NCI-H2196 (cell line): ENCODE measurements around the gene ATMIN.

Experiments used
- DNase-seq: peaks from one replicate; lab custom pipeline; 2025; ENCODE audit not compliant: unreplicated experiment; lab: John Stamatoyannopoulos, UW

ATMIN gene, protein sequence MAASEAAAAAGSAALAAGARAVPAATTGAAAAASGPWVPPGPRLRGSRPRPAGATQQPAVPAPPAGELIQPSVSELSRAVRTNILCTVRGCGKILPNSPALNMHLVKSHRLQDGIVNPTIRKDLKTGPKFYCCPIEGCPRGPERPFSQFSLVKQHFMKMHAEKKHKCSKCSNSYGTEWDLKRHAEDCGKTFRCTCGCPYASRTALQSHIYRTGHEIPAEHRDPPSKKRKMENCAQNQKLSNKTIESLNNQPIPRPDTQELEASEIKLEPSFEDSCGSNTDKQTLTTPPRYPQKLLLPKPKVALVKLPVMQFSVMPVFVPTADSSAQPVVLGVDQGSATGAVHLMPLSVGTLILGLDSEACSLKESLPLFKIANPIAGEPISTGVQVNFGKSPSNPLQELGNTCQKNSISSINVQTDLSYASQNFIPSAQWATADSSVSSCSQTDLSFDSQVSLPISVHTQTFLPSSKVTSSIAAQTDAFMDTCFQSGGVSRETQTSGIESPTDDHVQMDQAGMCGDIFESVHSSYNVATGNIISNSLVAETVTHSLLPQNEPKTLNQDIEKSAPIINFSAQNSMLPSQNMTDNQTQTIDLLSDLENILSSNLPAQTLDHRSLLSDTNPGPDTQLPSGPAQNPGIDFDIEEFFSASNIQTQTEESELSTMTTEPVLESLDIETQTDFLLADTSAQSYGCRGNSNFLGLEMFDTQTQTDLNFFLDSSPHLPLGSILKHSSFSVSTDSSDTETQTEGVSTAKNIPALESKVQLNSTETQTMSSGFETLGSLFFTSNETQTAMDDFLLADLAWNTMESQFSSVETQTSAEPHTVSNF

DNA sequence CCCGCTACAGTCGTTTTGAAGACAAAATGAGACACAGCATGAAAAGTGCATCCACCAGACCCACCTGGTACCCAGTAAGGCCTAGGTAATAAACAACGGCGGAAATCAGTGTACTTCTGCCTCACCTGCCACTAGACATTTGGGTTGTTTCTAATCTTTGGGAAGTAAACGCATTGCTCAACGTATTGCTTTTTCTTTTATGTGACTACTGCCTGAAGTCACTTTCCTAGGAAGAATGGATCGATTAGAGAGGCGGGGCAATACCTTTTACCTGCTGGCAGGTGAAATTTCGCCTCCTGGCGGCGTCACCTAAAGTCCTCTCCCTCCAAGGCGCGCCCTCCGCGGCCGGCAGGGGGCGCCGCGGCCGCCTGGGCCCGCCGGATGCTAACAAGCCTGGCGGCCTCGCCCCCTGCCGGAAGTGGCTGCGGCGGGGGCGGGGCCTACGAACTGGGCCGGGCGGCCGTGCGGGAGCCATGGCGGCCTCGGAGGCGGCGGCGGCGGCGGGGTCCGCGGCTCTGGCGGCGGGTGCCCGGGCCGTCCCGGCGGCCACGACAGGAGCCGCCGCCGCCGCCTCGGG lies at the start of gene ATMIN:
ATMIN (plus strand) TSS at position 445 of the 577 bp plus-strand sequence; CDS start at position 474, 29 bp downstream.
- peak; percentile 83 for DNase-seq

DNA sequence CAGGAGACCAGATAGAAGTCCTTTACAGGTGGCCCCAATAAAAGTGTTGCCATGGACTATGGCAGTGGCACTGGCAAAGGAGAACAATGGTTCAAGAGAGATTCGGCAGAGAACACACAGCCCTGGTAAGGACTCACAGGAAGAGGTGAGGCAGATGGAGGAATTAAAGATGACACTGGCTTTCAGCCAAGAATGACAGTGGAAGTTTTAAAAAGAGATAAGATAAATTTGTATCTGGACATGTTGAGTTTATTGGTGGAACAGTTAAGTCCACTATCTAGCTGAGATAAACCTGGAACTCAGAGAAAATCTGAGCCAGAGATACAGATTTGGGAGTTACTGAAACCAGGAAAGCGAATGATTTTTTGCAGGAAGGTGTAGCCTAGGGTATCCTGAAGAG lies 49.1 kb upstream of the ATMIN start:
- no peak for DNase-seq

DNA sequence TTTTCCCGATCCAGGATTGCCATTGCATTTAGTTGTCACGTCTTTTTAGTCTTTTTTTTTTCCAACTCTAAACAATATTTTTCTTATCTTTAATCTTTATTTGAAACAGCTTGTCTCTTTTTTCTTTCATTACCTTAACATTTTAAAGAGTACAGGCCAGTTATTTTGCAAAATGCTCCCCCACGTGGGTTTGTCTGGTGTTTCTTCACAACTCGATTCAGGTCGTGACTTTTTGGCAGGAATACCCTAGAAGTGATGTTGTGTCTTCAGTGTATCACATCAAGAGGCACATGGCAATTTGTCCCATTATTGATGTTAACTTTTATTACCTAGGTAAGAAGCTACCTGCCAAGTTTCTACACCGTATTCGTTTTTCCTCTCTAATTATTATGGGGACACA lies 46.9 kb upstream of the ATMIN start:
- no peak for DNase-seq

DNA sequence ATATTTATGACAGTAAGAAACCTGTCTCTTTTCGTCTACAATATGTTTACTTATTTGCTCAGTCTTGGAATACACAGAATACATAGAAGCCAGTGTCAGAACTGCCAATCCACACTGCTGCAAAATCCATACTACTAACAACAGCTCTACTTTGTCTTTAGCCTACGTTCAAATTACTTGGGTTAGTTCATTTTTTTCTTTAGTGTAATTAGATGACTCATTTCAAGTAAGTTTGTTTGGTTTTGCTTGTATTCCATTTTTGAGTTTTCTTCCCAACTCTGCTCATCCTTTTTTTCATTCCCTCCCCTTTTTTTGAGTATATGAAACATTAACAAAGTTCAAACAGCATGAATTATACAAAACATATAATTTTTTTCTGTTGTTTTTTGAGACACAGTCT lies 45.8 kb upstream of the ATMIN start:
- no peak for DNase-seq

GRCh38 chr16:80990577-80990976 lies 45.1 kb upstream of the ATMIN start:
- no peak for DNase-seq

DNA sequence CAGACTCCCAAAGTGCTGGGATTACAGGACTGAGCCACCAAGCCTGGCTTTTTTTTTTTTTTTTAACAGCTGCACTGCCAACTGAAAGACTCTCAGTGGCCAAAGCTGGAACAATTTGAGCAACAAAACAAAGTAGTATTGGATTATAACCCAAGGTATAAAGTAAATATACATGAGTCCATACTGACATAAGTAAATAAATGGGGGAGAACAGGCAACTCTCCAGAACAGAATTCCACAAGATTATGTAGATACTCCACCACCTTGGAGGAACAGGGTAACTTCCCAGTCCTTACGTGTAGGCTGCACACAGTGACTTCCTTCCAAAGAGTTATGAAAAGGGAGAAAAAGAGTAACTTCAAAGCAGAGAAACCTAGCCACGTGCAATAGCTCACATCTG lies 44.7 kb upstream of the ATMIN start:
- no peak for DNase-seq

DNA sequence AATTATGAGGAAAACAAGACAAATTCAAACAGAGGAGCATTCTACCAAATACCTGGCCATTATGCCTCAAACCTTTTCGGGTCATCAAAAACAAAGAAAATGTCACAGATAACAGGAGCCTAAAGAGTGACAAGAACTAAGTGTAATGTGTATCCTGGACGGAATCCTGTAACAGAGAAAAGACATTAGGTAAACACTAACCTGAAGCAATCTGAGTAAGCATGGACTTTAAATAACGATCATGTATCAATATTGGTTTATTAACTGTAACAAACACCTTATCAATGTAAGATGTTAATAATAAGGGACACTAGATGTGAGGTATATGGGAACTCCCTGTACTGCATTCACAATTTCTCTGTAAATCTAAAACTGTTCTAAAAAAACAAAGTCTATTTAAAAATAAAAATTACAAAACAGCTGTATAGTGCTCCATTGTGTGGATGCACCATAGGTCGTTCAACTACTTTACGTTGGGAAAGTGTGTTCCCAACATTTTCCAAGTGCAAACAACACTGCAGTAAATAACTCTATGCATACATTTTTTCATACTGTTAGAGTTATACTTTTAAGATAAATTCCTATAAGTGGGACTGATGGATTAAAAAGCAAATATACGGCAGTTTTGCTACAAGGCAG lies 43.7 kb upstream of the ATMIN start:
- DNase-seq = no peak

GRCh38 chr16:80992676-80993293 lies 42.9 kb upstream of the ATMIN start:
- no peak for DNase-seq

GRCh38 chr16:80993307-80993706 lies 42.3 kb upstream of the ATMIN start:
- no peak for DNase-seq

- no peak for DNase-seq
Observed at GRCh38 chr16:80993834-80994233, 41.8 kb upstream of the ATMIN start.

- no peak for DNase-seq
Observed at GRCh38 chr16:80994451-80994850, 41.2 kb upstream of the ATMIN start.

DNA sequence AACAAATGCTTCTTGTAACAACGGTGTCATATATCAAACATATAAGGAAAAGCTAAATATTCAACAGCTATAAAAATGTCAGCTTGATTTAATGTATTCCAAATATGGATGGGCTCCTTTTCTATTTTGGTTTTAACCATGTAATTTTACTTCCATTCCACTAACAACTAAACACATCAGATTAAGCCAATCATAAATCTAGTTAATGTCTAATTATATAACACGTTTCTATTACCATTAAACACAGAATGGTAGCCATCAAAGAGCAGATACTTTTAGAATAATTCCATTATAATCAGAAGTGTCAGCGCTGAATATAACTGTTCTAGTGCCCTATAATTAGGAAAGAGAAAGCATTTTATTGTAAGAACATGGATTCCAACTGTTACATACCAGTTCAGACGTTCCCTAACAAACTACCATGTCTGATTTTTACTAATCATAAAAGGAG lies 38.9 kb upstream of the ATMIN start:
- DNase-seq = no peak

DNA sequence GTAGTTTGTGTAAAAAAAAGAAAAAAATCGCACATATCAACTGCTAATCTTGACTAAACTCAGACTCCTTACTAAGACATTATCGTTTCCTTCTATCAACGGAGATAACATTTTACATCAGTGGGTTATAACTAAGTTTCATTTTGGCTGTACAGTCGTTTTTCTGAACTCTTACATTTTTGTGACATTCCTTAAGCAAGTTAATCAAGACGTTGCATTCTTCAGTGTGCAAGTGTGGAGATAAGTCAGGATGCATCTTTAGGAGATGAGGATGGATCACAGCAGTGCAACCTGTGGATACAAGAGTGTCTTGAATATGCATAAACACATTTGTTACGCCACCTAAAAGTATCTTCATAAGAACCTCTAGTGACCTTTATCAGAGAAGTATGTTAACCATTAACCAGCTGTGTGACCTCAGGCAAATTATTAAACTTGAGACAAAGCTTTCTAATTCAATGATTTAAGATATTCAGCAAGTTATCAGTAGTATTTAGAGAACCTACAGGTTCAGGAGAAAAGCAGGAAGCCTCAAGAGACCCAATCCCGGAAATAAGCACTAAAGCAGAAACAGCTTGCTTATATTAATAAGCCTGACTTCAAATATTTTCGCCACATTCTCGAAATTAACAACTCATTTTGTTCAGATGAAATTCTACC lies 38.4 kb upstream of the ATMIN start:
- DNase-seq = no peak

GRCh38 chr16:80997964-80998620 lies 37.5 kb upstream of the ATMIN start:
- DNase-seq = no peak

GRCh38 chr16:81000873-81001272 lies 34.8 kb upstream of the ATMIN start:
- DNase-seq = no peak

GRCh38 chr16:81001330-81001729 lies 34.3 kb upstream of the ATMIN start:
- no peak for DNase-seq

DNA sequence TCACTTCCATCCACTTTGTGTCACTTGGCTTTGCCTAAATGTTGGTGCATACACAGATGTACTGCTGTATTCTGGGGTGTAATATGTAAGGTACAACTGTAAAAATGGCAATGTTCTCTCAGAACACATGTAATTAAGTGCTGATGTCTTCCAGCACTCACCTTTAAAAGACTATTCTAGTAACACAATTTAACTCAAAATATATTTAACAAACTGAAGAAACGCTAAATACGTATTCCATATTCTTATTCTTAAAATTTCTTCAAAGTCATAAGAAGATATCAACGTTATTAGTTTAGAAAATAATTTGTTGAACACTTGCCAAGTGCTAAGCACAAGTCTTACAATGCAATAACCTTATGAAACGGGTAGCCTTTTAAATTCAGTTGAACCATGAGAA lies 32.6 kb upstream of the ATMIN start:
- no peak for DNase-seq

DNA sequence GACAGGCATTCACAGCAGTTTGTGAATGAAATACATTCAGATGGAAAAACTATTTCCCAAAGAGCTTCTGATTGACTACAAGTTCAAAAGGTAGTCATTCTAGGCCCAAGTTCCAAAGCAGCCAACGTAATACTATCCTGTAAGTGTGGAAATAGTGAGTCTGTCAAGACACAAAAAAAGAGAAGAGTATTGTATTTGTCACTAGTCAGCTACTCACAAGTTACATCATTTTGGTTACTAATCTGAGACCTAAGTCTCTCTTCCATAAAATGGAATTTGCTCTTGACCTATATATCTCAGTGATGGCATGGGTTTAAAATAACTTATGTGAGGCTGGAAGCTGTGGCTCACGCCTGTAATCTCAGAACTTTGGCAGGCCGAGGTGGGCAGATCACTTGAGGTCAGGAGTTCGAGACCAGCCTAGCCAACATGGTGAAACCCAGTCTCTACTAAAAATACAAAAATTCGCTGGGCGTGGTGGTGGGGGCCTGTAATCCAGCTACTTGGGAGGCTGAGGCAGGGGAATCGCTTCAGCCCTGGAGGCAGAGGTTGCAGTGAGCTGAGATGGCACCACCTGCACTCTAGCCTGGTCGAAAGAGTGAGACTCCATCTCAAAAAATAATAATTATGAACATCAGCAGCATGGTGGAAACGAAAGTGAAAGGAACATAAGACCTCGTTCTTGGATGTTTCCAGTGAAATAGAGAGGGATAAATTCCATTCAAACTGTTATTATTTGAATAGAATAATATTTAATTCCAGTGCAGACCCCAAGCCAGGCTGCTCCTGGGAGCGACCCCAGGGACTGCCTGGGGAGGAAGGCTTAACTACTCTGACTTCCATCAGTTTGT lies 31.8 kb upstream of the ATMIN start:
- DNase-seq = no peak
